ENCODE data around the gene MPV17L.
A peak's percentile ranks its signal among the peaks of the same experiment; 100 is the strongest.
"Not testable (repeated sequence)": the region's sequence is repeated elsewhere in the genome, so short reads cannot be mapped to it uniquely, and the experiment has no call there.

The MPV17L gene

DNA sequence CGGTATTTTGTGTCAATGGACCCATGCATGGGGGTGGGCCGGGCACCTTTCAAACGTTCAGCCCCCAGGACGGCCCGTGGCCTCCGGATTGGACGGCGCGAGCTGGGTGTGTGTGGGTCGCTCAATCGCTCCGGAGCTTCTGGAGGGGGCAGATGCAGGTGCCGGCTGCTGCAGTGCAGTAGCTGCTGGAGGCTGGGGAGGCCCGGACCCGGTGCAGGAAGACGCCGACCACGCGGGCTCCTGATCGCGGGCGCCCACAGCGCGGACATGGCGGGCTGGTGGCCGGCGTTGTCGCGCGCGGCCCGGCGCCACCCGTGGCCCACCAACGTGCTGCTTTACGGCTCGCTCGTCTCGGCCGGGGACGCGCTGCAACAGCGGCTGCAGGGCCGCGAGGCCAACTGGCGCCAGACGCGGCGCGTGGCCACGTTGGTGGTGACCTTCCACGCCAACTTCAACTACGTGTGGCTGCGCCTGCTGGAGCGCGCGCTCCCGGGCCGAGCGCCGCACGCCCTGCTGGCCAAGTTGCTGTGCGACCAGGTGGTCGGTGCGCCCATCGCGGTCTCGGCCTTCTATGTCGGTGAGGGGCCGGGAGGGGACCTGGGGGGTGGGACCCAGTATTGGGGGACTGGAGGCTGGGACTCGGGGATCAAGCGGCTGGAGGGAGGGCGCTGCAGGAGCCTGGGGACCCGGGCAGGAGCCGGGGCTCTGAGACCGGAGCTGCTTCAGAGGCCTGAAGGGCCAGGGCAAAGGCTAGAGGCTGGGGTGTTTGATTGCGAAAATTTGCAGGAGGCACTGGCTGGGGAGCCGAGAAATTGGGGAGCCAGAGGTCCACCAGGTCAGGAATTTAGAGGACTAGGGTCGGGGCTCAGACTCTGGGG lies at the start of gene MPV17L:
Gene MPV17L, plus strand, starts transcription at position 124 of the 878 bp plus-strand sequence. Its CDS starts 144 bp downstream, at position 268.
- DNase-seq: peak; percentile 78

DNA sequence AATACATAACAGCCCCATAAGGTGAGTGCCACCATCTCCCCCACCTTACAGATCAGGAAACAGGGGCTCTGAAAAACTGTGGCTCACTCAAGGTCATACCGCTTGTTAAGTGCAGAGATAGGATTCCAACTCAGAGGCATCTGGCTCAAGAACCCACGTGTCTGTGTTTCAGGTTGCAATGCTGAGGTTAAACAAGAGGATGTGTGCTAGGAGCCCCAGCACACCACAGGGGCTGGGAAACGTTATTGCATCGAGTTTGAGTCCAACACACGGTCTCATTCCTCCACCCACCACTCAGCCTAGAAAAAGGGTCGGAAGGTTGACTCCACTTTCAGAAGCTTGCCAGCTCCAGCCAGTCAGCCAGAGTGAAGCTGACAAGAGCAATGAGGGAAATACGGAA lies 46.8 kb upstream of the MPV17L start:
- not testable (repeated sequence) for DNase-seq

DNA sequence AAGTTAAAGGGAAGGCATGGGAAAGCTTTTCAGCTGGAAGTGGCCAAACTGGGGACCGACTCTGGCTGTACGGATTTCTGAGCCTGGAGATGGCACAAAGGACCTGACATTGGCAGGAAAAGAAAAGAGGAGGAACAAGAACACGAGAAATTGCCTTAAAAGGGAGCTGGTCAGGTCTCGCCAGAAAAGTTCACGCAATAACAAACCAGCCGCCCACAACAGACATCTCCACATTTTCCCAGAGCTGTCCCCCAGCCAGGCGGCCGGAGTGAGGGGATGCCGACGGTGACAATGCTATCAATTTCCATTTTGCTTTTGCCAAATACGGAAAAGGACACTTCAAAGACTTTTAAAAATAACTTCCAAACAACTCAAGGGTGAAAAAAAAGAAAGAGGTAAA lies 44.3 kb upstream of the MPV17L start:
- DNase-seq: not testable (repeated sequence)

DNA sequence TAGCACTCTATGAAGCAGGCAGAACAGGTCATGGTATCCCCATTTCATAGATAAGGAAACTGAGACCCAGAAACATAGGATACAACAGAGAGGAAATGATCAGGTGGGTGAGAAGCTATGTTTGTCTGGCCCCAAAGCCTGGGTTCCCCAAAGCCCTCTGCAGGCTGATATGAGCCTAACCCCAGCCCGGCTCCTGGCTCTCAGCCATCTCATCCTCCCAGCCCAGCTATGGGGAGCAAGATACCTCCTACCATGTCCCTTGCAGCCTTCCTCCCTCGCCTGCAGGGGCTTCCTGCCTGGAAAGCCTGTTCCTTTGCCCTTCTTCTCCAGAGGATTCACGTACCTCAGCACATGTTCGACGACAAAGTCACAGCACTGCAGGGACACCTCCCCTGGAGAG lies 43.8 kb upstream of the MPV17L start:
- not testable (repeated sequence) for DNase-seq

DNA sequence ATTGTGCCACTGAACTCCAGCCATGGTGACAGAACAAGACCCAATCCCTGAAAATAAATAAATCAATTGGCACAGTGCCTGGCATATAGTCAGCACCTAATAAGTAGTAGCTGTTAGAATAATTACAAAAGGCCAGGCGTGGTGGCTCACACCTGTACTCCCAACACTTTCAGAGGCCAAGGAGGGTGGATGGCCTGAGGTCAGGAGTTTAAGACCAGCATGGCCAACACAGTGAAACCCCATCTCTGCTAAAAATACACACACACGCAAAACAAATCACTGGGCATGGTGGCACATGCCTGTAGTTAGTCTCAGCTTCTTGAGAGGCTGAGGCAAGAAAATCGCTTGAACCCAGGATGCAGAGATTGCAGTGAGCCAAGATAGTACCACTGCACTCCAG lies 42.7 kb upstream of the MPV17L start:
- DNase-seq: not testable (repeated sequence)

DNA sequence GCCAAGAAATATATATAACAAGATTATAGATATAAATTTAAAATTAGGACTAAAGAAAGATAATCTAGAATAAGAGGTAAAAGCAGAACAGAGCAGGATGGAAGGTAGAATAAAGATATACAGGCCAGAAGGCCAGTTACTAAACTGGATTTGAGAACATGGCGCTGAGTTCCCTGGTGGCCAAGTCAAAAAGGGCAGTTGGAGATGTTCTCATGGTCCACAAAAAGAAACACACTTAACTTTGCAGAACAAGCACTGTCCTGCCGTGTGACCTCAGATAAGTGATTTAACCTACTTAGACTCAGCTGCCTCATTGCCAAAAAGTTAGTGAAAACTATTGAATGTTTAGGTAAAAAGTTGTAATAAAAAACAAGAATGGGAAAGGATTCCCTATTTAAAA lies 40.7 kb upstream of the MPV17L start:
- DNase-seq: not testable (repeated sequence)

DNA sequence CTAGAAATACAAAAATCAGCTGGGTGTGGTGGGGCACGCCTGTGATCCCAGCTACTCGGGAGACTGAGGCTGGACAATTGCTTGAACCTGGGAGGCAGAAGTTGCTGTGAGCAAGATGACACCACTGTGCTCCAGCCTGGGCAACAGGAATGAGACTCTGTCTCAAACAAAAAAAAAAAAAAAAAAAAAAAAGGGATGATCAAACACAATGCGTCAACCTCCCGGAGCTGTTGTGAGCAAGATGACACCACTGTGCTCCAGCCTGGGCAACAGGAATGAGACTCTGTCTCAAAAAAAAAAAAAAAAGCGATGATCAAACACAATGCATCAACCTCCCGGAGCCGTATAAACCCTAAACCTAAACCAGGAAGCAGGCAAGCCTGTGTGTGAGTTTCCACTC lies 38.1 kb upstream of the MPV17L start:
- not testable (repeated sequence) for DNase-seq

DNA sequence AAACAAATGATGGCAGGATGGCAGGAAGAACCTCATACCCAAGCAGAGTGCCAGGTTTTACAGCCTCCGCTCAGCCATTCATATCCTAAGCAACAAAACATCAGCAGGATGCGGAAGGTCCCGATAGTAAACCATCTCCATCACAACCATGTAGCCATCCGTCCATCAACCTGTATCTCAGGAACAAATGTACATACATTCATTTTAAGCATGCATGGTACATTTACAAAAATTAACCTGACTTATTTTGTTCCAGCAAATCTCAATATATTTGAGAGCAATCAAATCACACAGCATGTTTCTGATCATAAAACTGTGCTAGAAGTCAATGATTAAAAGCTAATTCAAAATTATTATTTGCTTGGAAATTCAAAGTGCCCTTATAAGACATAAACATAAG lies 17.4 kb upstream of the MPV17L start, which contains the start of gene NPIPA5:
Gene NPIPA5, minus strand, starts transcription at position 101 of the 400 bp plus-strand sequence. Its CDS starts 0 bp downstream, at position 101.
- DNase-seq: not testable (repeated sequence)

DNA sequence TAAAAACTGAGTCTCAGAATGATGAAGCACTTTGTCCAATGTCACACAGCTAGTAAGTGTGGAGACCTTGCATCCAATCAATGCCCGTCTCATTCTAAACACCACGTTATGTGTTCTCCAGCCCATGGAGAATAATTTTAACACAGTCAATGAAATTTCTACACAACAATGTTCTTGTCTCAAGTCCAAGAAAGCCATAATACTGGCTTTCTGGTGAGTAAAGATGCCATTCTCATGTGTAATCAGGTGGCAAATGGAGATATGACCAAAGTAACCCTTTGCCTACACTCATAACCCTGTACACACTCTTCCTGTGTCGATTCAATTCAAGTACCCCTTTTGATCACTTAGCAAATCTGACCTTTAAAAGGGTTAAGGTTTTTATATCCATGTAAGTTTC lies 12.7 kb upstream of the MPV17L start:
- not testable (repeated sequence) for DNase-seq

DNA sequence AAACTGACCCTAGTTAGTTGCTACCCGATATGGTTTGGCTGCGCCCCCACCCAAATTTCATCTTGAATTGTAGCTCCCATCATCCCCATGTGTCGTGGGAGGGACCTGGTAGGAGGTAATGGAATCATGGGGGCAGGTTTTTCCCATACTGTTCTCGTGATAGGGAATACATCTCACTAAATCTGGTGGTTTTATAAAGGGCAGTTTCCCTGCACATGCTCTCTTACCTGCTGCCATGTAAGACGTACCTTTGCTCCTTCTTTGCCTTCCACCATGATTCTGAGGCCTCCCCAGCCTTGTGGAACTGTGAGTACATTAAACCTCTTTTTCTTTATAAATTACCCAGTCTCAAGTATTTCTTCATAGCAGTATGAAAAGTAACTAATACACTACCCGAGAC lies 7.5 kb upstream of the MPV17L start:
- DNase-seq: not testable (repeated sequence)

DNA sequence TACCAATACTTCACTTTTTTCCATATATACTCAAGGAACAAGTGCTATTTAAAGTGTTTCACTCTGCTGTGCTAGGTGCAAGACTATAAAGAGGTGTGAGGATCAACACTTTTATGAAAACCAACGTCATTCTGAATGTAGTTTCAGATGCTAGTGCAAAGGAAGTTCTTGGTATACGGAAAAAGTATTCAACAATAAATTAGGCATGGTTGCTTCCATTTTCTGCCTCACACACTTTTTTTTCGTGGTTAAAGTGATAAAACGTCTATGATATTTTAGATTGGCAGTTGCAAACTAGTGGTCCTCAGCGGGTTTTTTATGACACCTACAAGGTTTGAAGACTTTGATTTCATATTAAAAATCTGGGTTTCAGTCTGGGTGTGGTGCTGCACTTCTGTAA lies 5.6 kb upstream of the MPV17L start:
- not testable (repeated sequence) for DNase-seq

DNA sequence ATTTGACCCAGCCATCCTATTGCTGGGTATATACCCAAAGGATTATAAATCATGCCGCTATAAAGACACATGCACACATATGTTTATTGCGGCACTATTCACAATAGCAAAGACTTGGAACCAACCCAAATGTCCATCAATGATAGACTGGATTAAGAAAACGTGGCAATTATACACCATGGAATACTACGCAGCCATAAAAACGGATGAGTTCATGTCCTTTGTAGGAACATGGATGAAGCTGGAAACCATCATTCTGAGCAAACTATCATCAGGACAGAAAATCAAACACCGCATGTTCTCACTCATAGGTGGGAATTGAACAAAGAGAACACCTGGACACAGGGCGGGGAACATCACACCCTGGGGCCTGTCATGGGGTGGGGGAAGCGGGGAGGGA lies 2.5 kb upstream of the MPV17L start:
- not testable (repeated sequence) for DNase-seq

DNA sequence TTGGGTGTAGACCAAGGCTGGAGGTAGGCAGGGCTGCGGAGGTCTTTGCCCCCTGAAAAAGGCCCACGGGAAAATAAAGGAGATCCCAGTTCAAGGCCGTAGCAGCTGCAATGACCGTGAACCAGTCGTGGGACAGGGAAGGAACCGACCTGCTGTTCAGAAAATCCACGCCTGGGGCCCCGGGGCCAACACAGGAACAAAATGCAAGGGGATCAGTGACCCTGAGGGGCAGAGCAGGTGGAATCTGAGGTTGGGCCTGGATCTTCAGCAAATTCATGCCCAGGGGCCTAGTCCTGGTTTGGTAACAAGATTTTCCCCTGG lies 915 bp downstream of the MPV17L start:
- not testable (repeated sequence) for DNase-seq

DNA sequence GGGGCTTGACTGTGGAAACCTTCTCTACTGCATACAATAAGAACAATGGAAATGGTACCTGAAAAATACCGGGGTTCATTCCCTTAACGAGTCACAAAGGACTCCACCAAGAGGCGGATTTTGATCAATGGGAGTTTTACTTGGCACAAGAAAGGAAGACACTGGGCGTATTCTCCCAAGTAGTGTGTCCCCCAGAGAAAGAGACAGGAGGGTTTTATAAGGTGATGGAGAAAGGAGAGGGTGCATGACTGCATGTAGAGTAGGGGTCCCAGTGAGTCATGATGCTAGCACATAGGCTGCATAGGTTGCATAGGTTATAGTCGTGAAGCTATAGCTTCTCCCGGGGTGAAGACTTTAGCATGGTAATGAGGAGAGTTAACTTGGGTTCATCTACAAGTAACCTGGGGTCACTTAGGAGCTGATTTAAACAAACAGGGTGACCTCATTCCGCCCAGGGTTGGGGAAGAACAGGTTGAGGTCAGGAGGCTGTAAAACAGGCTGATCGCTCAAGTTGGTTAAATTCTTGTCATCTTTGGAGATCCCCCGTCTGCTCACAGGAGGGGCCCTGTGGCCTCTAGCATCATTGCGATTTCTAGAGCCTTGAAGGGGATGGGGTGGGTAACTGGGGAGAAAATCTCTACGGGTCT lies 1.5 kb downstream of the MPV17L start:
- no peak for DNase-seq

DNA sequence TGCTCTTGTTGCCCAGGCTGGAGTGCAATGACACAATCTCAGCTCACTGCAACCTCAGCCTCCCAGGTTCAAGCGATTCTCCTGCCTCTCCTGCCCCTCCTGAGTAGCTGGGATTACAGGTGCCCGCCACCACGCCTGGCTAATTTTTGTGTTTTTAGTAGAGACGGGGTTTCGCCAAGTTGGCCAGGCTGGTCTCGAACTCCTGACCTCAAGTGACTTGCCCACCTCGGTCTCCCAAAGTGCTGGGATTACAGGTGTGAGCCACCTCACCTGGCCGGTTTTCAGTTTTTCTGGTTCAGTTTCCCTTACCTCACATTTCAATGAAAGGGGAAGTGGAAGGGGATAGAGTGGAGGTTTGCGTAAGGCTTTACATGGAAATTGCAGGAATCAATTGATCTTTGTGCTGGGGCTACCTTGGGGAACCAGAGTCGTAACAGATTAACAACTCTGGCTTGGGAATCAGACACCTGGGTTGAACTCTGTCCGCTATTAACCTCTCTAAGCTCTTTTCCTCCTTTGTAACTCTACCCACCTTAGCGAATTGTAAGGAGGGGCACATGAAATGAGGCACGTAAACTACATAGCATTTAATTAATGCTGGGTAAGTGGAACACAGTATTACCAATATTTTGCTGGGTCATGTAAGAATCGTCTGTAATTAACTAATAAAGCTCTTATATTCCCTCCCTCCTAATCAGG lies 3.2 kb downstream of the MPV17L start:
- no peak for DNase-seq

DNA sequence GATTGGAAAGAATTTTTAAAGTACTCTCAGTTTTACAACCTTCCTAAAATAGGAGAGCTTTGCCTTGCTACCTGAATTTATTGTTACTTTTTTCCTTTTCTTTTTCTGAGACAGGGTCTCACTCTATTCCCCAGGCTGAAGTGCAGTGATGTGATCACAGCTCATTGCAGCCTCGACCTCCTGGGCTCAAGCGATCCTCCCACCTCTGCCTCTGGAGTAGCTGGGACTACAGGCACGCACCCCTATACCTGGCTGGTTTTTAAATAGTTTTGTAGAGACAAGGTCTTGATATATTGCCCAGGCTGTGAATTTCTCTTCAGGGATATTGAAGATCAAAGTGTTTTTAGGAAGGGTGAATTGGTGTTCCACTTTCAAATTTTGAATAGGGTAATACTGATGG lies 3.8 kb downstream of the MPV17L start:
- DNase-seq: no peak

DNA sequence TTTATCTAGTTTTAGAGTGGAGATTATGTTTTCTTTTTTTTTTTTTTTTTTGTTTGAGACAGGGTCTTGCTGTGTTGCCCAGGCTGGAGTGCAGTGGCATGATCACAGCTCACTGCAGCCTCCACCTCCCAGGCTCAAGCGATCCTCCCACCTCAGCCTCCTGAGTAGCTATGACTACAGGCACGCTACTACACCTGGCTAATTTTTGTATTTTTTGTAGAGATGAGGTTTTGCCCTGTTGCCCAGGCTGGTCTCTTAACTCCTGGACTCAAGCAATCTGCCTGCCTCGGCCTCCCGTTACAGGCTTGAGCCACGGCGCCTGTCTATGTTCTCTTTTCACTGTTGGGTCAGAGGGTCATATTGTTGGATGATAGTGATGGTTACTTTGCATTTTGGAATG lies 4.8 kb downstream of the MPV17L start:
- not testable (repeated sequence) for DNase-seq

DNA sequence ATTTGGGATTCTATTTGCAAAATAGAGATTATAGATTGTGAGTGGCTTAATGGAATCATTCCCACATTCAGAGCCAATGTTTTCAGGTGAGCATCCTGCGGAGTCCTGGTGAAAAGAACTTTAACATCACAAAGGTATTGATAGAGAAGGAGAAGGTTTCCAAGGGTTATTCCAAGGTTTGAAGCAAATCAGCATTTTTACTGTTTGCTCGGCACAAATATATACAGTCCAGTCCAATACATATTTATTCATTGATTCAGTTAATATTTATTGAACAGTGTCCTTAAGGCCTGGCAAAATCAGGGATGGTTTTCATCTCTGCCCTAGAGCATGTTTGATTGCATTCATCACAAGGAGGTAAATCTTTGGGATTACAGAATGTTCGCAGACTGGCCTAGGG lies 6.4 kb downstream of the MPV17L start:
- no peak for DNase-seq

DNA sequence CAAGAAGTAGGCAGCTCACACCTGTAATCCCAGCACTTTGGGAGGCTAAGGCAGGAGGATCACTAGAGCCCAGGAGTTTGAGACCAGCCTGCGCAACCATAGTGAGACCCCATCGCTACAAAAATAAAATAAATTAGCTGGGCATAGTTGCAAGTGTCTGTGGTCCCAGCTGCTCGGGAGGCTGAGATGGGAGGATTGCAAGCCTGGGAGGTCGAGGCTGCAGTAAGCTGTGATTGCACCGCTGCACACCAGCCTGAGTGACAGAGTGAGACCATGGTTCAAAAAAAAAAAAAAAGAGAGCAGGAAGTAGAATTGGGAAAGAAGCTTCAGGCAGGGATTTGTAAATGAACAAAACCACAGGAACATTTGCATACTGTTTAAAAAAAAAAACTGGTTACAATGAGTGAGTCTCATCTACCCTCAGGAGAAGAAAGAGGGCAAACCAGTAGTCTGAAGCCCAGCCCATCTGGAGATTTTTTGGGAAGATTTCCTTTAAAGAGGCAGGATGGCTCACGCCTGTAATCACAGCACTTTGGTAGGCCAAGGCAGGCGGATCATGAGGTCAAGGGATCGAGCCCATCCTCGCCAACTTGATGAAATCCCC lies 7.9 kb downstream of the MPV17L start:
- DNase-seq: no peak

DNA sequence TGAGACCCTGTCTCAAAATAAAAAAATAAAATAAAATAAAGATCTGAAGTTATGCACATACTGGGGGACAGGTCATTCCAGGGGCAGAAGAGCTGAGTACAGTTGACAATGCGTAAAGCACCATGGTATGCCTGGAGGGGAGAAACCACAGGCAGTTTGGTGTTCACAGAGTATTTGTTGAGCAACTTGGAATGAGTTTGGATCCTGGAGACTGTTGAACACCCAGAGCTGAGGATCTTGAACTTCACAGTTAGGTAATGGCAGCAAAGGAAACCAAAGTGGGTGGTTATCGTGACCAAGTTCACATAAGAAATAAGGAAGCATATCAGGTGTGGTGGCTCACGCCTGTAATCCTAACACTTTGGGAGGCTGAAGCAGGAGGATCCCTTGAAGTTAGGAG lies 8.5 kb downstream of the MPV17L start:
- not testable (repeated sequence) for DNase-seq

DNA sequence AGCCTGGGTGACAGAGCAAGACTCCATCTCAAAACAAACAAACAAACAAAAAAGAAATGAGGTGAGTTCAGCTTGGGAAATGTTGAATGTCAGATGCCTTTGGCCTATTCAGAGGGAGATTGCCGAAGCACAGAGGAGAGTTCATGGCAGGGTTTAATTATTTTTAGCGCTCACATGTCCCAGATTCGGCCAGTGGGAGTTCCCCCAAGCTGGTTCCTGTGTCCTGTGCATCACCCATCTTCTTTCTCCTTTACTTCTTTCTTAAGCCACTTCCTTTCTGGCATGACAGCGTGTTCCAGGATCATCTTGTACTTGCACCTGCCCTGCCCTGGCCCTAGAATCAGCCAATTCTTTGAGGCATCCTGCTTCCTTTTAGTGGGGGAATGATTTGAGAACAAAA lies 9.2 kb downstream of the MPV17L start:
- no peak for DNase-seq

DNA sequence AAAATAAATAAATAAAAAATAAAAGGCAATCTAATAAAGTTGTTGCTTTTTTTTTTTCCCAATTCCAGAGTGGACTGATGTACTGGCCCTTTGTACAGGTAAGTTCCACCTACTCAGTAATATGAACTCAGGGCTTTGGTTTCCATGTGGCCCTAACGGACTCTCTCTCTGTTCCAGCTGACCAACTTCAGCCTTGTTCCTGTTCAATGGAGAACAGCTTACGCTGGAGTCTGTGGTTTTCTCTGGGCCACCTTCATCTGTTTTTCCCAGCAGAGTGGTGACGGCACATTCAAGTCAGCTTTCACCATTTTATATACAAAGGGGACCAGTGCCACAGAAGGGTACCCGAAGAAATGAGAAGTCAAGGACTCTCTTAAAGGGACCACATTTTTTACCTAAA lies 12.2 kb downstream of the MPV17L start:
- not testable (repeated sequence) for DNase-seq

DNA sequence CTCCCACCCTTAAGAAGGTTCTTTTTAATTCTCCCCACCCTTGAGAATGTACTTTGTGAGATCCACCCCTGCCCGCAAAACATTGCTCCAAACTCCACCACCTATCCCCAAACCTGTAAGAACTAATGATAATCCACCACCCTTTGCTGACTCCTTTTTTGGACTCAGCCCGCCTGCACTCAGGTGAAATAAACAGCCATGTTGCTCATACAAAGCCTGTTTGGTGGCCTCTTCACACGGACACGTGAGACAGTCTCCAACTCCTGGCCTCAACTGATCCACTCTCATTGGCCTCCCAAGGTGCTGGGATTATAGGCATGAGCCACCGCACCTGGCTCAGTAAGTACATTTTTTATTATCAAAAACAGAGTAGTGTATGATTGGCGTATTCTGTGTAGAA lies 13.9 kb downstream of the MPV17L start:
- DNase-seq: not testable (repeated sequence)
